ENCODE results near the gene GLTP. TPM values are rescaled to one million over a fixed set of nuclear protein-coding genes. Genes with fewer than 3 reads are reported as not detected.

GLTP gene
- total and polyA plus RNA-seq, 2 of the 4 experiments (the other 2 are of a cell fraction), result 34.4 to 58.4 TPM

DNA sequence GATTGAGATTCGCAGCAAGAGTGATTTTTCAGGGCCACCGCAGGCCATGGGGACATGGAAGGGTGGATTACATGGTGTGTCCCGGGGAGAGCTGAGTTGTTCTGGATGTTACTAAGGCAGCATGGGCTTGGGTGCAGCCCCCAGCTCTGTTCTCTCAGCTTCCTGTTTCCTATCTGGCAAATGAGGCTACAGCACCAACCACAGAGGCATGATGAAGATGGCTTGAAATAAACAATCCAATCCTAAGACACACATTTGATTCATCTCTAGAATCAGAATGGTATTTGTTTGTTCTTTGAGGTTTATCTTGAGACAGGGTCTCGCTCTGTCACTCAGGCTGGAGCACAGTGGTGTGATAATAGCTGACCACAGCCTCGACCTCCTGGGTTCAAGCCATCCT, 21.6 kb downstream of the GLTP start:
- ATAC-seq (ENCODE audit: low read depth) (peak; percentile 59), DNase-seq (peak; percentile 28)
- Histone ChIP-seq H3K27me3 (ENCODE audit: control insufficient read depth, insufficient read depth, low read length) (no peaks in the 10 kb centered on the region), H3K9me3 (ENCODE audit: control insufficient read depth, insufficient read depth, low read length) (no peaks in the 10 kb centered on the region), H2BK120ac (ENCODE audit: low read depth, low read length) (no peak overlapping the region), H3K4me1 (ENCODE audit: control insufficient read depth, insufficient read depth, low read length) (peaks cover 3% of the 10 kb centered on the region), H2BK20ac (ENCODE audit: low read depth, low read length) (no peak overlapping the region), H3K56ac (ENCODE audit: extremely low read depth, insufficient read depth, low read length) (no peak overlapping the region), H3K36me3 (ENCODE audit: control insufficient read depth, insufficient read depth, low read length) (peaks cover 31% of the 10 kb centered on the region), H3K79me1 (ENCODE audit: low read depth in 1 of 2, low read length in 2 of 2) (peaks cover 7 to 27% of the 10 kb centered on the region in 2 experiments), H3K9me1 (ENCODE audit: insufficient read depth, low read length) (peaks cover 8% of the 10 kb centered on the region), H3K23ac (ENCODE audit: low read depth, low read length) (no peak overlapping the region), H2BK5ac (ENCODE audit: low read depth, low read length, poor library complexity, severe bottlenecking) (no peak overlapping the region), H4K20me1 (ENCODE audit: insufficient read depth, low read length) (peaks cover 21% of the 10 kb centered on the region), H3K18ac (ENCODE audit: low read depth, low read length) (no peak overlapping the region), H3K27ac (ENCODE audit: insufficient read depth, low read length) (no peak overlapping the region), H2AK9ac (replicated peaks; ENCODE audit: low read depth, low read length, poor library complexity) (peak overlapping the region; percentile 7), H3K4me3 (ENCODE audit: insufficient read depth, low read depth, low read length) (no peak overlapping the region), H3K14ac (replicated peaks; ENCODE audit: low read depth, low read length) (no peak overlapping the region), H2BK15ac (ENCODE audit: low read depth, low read length) (no peak overlapping the region), H2AK5ac (ENCODE audit: low read depth, low read length) (no peak overlapping the region), H4K91ac (ENCODE audit: insufficient read depth, low read depth, low read length) (no peak overlapping the region), H3K4ac (ENCODE audit: low read depth, low read length) (no peak overlapping the region), H3K9ac (ENCODE audit: low read depth, low read length) (no peak overlapping the region), H3K4me2 (ENCODE audit: low read depth, low read length) (no peak overlapping the region), H2AFZ (replicated peaks; ENCODE audit: low read length, poor library complexity) (no peak overlapping the region), H4K8ac (ENCODE audit: low read depth in 2 of 2, low read length in 2 of 2) (no peak overlapping the region), H4K5ac (ENCODE audit: low read depth, low read length) (no peak overlapping the region)
- in situ Hi-C loops (cut with MboI; ENCODE audit: low sequenced_read_pairs), result no loop called here
- CTCF ChIA-PET, result interaction anchor here (0.9 to 1.7 kb wide), 2 partner anchors 14 to 53 kb away, joined by 3 to 4 read pairs; no protein-coding TSS in a partner anchor
- TF ChIP-seq RFX5 (IDR thresholded peaks at IDR 0.05; ENCODE audit: low read depth, low read length) (no peak), CHD1 (IDR thresholded peaks at IDR 0.05; ENCODE audit: low read depth, low read length) (no peak), MAFK (IDR thresholded peaks at IDR 0.05; ENCODE audit: low read depth, low read length) (no peak), RCOR1 (IDR thresholded peaks at IDR 0.05; ENCODE audit: insufficient replicate concordance, low read length) (no peak), MXI1 (IDR thresholded peaks at IDR 0.05; ENCODE audit: borderline replicate concordance, low read depth, low read length) (no peak), FOS (IDR thresholded peaks at IDR 0.05; ENCODE audit: low read depth, low read length) (no peak)
- TF ChIP-seq, protein P1, sequence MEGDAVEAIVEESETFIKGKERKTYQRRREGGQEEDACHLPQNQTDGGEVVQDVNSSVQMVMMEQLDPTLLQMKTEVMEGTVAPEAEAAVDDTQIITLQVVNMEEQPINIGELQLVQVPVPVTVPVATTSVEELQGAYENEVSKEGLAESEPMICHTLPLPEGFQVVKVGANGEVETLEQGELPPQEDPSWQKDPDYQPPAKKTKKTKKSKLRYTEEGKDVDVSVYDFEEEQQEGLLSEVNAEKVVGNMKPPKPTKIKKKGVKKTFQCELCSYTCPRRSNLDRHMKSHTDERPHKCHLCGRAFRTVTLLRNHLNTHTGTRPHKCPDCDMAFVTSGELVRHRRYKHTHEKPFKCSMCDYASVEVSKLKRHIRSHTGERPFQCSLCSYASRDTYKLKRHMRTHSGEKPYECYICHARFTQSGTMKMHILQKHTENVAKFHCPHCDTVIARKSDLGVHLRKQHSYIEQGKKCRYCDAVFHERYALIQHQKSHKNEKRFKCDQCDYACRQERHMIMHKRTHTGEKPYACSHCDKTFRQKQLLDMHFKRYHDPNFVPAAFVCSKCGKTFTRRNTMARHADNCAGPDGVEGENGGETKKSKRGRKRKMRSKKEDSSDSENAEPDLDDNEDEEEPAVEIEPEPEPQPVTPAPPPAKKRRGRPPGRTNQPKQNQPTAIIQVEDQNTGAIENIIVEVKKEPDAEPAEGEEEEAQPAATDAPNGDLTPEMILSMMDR (conservative IDR thresholded peaks at IDR 0.05; ENCODE audit: low read depth, low read length), result no peak
- TF ChIP-seq, protein P2, sequence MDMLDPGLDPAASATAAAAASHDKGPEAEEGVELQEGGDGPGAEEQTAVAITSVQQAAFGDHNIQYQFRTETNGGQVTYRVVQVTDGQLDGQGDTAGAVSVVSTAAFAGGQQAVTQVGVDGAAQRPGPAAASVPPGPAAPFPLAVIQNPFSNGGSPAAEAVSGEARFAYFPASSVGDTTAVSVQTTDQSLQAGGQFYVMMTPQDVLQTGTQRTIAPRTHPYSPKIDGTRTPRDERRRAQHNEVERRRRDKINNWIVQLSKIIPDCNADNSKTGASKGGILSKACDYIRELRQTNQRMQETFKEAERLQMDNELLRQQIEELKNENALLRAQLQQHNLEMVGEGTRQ (IDR thresholded peaks at IDR 0.05; ENCODE audit: low read depth, low read length), result no peak
- no TSS peak for BruUV-seq (replicated peaks)
- POLR2A ChIA-PET (ENCODE audit: unreplicated experiment), result no interaction called here
- intact Hi-C loops (cut with micrococcal nuclease), result no loop called here
- dilution Hi-C loops (cut with HindIII; ENCODE audit: low sequenced_read_pairs, unreplicated experiment), result no loop called here
- WGBS, 2 experiments (ENCODE audit: extremely low coverage in 2 of 2, insufficient read length in 1 of 2), result 100% methylated on average over 1 of the region's 5 CpGs; no CpG with 5 or more reads in 1 of the 2 experiments
